ENCODE data around the gene VPS52. TPM values are rescaled to one million over a fixed set of nuclear protein-coding genes. Genes with fewer than 3 reads are reported as not detected.

The VPS52 gene
- total RNA-seq, 1 experiment from 2014 or later, result 47.1 TPM

- Histone ChIP-seq H3K27ac (ENCODE audit: insufficient read length, low read depth, low read length) (no peak overlapping the region), H3T11ph (ENCODE audit: low read length) (no peak overlapping the region), H3K79me1 (ENCODE audit: insufficient read depth, low read depth, low read length, poor library complexity, severe bottlenecking) (no peaks in the 10 kb centered on the region), H2BK20ac (ENCODE audit: low read depth, low read length, poor library complexity, severe bottlenecking) (no peak overlapping the region), H4K5ac (ENCODE audit: insufficient read length, low read depth, low read length) (no peak overlapping the region), H2BK120ac (ENCODE audit: low read depth, low read length, poor library complexity, severe bottlenecking) (no peak overlapping the region), H2BK12ac (ENCODE audit: insufficient read length, low read depth, low read length) (no peak overlapping the region), H3K79me2 (ENCODE audit: insufficient read depth, low read length) (no peaks in the 10 kb centered on the region), H3K4me1 (ENCODE audit: insufficient read depth, low read length) (no peaks in the 10 kb centered on the region), H2AFZ (ENCODE audit: low read length) (no peak overlapping the region), H4K20me1 (ENCODE audit: control insufficient read depth, insufficient read depth, insufficient read length) (no peaks in the 10 kb centered on the region), H4K8ac (replicated peaks; ENCODE audit: insufficient read length, low read depth, low read length) (no peak overlapping the region), H3K14ac (ENCODE audit: insufficient read depth, low read length) (no peak overlapping the region; the same call in 1 of the 2 replicates), H3K23me2 (ENCODE audit: insufficient read length, low read depth, low read length, poor library complexity, severe bottlenecking) (peaks cover 11% of the 10 kb centered on the region), H3K9ac (ENCODE audit: extremely low read depth, insufficient read length, low read length) (no peak overlapping the region), H3K4me2 (ENCODE audit: insufficient read depth, insufficient read length, low read length) (no peak overlapping the region), H3K27me3 (ENCODE audit: insufficient read depth, low read length) (peaks cover 62% of the 10 kb centered on the region), H3K18ac (ENCODE audit: insufficient read length, low read depth, low read length) (no peak overlapping the region), H2AK5ac (ENCODE audit: insufficient read length, low read length) (no peak overlapping the region), H3K4ac (ENCODE audit: low read depth, low read length) (no peak overlapping the region), H3K56ac (ENCODE audit: insufficient read length, low read depth, low read length) (no peak overlapping the region), H3K23ac (ENCODE audit: insufficient read length, low read depth, low read length) (no peak overlapping the region), H4K91ac (ENCODE audit: insufficient read length, low read depth, low read length) (no peak overlapping the region), H2BK5ac (ENCODE audit: insufficient read length, low read length) (no peak overlapping the region), H2BK15ac (ENCODE audit: low read depth, low read length) (no peak overlapping the region), H3K9me3 (ENCODE audit: control insufficient read depth, low read depth, low read length) (no peaks in the 10 kb centered on the region)
- peaks cover 0 to 7% (median 0%) of the 10 kb centered on the region in 3 experiments; a peak in 4 of 7 replicates for H3K36me3 Mint-ChIP-seq (ENCODE audit: insufficient read depth in 1 of 3, low read depth in 3 of 3)
- no peak for TF ChIP-seq CTCF (conservative IDR thresholded peaks at IDR 0.05)
- no CpG with 5 or more reads among the region's 4 CpGs for WGBS (ENCODE audit: extremely low coverage, insufficient read length, low lambda C conversion rate)
- H3K9me3 Mint-ChIP-seq, result peaks cover 0 to 7% of the 10 kb centered on the region in 2 experiments; a peak in 2 of 5 replicates
- H3K4me3 Mint-ChIP-seq, result no peak overlapping the region
- H3K27ac Mint-ChIP-seq, result no peak overlapping the region
- H3K27me3 Mint-ChIP-seq (ENCODE audit: low read depth), result peaks cover 99% of the 10 kb centered on the region
- peaks cover 30 to 42% of the 10 kb centered on the region in 2 experiments for H3K4me1 Mint-ChIP-seq
- DNase-seq, result no peak
These were observed 55.5 kb downstream of the VPS52 start for GRCh38 chr6:33216117-33216649.
